ENCODE results near the gene LUZP2. TPM values are rescaled to one million over a fixed set of nuclear protein-coding genes. Genes with fewer than 3 reads are reported as not detected.

Gene LUZP2
- total and polyA plus RNA-seq, 9 of the 15 experiments (the other 6 are each of a cell fraction or from before 2014, with no cell fraction given), result not detected

Small RNA genes within 50 kb of the gene (small RNA-seq; reads per million reads assigned to genes)
- gene RF00019, result not detected
